ENCODE results near the gene POLR2E.

POLR2E gene

DNA sequence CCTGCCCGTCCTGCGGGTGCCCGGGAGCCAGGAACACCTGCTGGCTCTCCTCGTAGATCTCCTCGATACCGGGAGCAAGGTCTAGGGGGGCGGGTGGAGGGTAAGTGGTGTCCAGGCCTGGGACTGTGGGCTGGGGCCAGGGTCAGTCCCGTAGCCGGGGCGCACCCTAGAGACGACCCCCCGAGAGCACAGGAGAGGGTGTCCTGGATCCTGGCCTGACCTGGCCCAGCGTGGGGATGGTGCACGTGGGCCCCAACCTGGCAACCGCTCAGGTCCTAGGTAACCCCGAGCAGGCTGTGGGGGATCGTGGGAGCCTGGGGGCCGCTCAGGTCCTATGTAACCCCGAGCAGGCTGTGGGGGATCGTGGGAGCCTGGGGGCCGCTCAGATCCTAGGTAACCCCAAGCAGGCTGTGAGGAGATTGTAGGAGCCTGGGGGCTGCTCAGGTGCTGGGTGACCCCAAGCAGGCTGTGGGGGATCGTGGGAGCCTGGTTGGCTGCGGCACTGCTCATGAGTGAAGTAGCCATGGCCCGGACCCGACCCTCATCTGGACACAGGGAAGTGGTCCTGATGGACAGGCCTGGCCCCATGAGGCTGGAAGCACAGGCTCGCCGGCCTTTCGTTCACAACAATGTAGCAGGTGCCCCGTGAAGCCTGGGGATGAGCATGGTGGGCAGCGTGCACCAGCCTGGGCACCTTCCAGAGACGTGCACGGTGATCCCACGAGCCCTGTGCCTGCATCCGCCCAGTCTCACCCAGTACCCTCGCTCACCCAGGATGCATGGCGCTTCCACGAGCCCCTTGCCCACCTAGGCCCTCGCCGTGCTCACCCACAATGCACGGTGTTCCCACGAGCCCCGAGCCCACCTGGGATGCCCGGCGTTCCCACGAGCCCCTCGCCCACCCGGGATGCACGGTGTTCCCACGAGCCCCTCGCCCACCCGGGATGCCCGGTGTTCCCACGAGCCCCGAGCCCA is 14.8 kb upstream of the POLR2E start:
- DNase-seq = no peak

DNA sequence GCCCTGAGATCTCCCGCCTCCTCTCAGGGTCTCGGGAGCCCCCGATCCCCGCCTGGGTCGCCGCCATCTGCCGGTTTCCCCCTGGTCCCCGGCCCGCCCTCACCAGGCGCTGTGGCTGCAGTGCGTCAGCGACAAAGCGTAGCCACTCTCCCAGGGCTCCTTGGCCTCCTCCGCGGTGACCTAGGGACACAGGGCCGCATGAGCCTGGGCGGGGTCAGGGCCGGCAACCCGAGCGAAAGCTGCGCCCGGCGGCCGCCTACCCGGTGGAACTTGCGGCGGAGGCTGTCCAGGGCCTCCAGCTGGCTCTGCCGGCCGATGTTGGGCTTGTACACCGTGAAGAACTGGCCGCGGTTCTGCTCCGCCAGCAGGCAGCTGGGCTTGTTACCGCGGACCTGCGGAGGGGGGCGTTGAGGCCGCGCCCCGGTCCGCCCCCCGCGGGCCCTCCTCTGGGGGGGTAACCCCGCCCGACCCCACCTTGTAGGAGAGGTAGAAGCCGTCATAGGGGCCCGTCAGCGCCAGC is 13.9 kb upstream of the POLR2E start:
- no peak for DNase-seq

DNA sequence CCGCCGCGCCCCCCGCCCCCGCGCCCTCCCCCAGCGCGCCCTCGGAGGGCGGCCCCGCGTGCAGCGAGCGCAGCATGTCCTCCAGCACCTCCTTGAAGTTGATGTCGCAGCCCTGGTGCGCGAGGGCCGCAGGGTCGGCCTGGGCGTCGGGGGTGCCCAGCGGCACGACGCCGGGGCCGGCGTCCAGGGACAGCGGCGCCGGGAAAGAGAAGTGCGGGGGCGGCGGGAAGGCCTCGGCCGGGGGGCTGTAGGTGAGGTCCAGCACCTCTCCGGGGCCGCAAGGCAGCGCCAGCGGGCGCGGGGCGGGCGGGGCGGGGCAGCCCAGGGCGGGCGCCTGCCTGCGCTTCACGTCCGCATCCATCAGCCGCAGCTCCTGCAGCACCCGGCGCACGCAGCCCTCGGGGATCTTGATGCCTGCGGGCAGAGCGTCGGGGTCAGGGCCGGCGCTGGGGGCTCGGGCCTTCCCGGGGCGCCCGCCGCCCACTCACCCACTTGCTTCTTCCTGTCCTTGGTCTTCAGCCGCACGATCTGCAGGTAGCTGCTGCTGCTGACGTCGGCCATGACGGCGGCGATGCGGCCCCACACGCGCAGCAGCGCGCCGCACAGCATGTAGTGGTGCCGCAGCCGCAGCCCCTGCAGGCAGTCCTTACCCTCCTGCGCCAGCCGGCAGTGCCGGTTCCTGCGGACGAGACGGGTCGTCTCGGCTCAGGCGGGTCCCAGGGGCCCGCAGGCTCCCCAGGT is 13.3 kb upstream of the POLR2E start:
- DNase-seq = no peak

DNA sequence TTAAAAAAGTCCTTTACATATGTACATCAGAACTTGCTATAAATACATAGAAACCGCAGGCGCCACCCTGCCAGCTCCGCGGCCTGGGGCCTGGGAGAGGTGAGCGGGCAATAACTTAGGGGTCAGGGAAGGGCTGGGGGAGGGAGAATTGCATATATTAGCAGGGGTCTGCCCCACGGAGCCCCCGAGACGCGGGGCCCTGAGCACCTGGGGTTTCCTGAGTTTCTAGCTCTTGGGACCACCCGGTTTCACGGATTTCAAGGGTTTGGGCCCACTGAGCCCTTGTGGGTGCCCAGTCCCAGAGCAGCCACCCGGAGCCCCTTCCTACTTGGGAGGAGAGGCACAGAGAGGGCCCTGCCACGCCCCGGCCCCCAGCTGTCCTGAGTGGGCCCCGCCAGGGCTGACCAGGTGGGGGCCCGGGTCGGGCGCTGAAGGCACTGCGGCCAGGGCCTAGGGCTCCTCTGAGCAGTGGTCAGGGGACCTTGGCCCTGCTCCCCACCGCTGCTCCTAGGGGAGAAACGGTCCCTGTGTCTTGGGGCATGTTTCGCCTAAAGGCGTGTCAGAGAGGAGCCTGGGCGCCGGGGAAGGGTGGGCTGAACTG is 12.6 kb upstream of the POLR2E start:
- no peak for DNase-seq

DNA sequence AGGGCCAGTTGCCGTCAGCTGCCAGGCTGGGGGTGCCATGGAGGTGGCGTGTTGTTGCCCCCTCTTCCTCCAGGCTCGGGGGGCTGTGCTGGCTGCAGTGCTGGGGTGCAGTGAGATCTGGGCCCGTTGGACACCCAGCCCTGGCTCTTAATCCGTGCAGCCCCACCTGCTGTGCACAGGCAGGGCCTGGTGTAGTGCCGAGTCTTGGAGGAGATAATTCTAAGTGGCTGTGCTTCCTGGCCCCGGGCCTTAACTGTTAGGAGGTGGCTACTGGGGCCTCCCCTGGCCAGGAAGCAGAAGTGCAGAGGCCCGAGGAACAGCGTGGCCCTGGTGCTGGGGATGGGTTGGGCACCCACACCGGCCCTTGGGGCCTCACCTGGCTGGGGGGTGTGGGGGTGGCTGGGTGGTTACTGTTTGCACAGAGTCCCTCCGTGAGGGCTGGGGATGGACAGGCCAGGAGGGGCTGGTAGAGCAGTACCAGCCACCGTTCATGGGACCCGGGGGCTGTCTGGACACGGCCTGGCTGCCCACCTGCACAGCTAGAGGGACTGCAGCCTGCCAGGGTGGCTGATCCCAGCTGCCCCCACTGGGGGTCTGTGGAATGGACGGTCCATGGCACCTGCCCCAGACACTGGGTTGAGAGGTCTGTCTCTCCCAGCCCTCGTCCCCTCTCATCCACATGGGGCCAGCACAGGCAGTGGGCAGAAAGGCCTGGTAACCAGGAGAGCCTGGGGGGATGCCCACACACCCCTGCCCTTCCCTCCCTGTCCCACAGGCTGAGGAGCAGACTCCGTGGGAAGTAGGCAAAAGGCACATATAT is 11.9 kb upstream of the POLR2E start:
- no peak for DNase-seq

DNA sequence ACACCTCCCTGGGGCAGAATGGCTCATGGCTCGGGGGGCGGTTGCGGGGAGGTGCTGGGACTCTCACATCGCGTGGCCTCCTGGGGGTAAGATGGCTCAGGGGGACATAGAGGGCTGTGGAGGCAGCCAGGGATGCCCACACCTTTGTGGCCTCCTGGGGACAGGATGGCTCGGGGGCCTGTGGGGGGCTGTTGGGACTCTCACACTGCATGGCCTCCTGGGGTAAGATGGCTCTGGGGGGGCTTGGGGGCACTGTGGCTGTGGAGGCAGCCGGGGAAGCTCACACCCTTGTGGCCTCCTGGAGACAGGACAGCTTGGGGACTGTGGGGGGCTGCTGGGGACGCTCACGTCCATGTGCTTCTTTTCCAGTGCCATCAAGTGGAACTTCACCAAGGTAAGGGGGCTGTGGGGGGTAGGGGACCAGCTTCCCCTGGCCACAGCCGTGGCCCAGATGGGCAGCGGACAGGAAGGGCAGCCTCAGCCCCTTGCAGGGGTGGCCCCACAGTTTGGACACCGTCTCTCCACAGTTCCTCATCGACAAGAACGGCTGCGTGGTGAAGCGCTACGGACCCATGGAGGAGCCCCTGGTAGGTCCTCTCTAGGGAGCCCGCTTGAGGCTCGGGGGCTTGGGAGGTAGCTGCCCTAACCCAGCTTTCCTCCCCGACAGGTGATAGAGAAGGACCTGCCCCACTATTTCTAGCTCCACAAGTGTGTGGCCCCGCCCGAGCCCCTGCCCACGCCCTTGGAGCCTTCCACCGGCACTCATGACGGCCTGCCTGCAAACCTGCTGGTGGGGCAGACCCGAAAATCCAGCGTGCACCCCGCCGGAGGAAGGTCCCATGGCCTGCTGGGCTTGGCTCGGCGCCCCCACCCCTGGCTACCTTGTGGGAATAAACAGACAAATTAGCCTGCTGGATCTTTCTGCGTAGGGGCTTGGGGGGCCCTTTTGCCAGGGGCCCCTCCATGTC is 11.0 kb upstream of the POLR2E start:
- no peak for DNase-seq

DNA sequence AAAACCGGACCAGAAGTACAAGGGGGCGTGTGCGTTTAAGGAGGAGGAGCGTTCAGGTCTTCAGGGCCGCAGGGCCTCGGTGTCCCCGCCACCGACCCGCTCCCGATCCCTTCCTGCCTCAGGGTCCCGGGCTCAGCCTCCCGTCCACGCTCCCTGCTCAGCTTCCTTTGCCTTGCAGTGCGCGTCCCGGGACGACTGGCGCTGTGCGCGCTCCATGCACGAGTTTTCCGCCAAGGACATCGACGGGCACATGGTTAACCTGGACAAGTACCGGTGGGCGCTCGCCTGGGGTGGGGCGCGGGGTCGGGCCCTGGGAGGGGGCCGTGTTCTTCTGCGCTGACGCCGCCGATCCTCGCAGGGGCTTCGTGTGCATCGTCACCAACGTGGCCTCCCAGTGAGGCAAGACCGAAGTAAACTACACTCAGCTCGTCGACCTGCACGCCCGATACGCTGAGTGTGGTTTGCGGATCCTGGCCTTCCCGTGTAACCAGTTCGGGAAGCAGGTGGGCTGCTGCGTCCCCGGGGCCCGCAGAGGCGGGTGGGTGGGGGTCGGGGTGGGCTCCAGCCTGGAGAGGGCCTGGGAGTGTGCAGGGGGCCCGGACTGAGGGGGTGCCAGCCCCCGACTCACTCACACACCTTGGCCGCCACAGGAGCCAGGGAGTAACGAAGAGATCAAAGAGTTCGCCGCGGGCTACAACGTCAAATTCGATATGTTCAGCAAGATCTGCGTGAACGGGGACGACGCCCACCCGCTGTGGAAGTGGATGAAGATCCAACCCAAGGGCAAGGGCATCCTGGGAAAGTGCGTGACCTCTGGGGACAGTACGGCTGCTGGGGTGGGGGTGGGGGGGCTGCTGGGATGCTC is 10.1 kb upstream of the POLR2E start:
- no peak for DNase-seq

DNA sequence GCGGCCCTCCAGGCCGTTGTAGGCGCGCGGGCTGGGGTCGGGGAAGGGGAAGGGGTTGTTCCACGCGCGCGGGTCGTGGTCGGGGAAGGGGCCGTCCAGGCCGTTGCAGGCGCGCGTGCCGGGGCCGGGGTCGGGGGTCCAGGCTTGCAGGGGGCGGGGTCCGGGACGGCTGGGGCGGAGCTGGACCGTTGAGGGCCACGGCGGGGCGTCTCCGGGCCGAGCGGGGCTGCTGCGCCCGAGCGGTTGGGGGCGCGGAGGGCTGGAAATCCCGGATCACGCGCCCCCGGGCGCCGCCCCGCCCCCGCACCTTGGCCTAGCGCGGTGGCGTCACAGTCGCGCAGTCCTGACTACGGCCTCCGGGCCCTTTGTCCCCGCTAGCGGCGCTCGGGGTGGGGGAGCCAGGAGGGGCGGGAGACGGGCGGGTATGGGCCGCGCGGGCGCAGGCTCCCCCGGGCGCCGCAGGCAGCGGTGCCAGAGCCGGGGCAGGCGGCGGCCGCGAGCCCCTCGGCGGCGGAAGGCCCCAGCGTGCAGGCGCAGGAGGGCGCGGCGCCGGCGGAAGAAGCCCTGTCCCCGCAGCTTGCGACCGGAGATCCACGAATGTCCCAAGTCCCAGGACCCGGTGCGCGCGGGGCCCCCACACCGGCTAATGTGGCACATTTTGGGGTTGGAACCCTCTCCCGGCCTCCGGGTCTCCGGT is 9.3 kb upstream of the POLR2E start:
- peak; percentile 80 for DNase-seq

DNA sequence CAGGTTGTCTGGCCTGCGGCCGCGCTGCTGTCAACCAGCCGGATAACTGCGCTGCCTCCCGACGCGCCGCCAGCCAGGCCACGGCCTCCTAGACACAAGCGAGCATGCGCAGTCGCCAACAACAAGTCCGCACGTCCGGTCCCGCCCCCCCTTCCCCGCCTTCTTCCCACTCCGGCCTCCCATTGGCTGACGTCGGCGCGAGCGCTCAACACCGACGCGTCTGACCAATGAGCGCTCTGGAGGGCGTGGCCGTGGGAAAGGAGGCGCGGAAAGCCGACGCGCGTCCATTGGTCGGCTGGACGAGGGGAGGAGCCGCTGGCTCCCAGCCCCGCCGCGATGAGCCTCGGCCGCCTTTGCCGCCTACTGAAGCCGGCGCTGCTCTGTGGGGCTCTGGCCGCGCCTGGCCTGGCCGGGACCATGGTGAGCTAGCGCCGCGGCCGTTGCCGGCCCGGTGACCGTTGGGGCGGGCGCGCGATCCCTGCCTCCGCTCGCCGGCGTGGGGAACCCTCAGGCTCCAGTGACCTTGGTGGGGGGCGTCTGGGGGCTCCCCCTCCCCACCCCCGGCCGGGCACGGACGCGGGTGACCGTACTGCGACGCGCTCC is 8.6 kb upstream of the POLR2E start, which contains the start of gene GPX4:
GPX4 (plus strand) TSS at position 287 of the 603 bp plus-strand sequence; CDS start at position 337, 50 bp downstream.
- DNase-seq = peak; percentile 99

DNA sequence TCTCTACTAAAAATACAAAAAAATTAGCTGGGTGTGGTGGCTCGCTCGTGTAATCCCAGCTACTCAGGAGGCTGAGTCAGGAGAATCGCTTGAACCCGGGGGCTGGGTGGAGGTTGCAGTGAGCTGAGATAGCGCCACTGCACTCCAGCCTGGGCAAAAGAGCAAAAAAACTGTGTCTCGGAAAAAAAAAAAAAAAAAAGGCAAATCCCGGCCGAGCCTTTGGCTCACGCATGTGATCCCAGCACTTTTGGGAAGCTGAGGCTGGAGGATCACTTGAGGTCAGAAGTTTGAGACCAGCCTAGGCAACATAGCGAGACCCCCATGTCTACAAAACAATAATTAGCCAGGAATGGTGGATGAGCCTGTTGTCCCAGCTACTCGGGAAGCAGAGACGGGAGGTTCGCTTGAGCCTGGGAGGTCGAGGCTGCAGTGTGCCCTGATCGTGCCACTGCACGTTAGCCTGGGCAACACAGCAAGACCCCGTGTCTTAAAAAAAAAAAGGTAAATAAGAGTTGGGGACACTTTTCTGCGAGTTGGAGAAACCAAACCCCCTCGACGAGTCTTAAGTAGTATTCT is 8.0 kb upstream of the POLR2E start:
- no peak for DNase-seq

DNA sequence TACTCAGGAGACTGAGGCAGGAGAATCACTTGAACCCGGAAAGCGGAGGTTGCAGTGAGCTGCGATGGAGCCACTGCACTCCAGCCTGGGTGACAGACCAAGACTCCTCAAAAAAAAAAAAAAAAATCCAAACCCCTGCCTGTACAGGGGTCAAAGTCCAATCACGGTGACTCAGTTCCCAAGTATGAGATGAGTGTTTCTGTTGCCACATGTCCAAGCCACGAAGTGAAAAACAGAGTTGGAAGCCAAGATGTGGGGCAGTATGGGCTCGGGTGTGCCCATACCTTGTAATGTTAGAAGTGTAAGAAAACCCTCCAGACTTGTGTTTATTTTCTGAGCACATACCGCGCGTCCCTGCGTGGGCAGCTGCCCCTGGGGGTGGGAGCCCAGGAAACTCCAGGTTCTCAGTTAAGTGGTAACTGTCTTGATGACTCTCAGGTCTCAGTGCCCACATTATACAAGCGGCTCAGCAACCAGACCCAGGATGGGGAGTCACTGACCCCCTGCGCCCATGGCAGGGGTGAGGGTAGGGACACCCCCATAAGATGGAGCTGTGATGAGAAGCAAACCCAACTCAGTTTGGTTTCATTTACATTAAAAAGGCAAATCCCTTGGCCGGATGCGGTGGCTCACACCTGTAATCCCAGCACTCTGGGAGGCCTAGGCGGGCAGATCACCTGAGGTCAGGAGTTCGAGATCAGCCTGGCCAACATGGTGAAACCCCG is 7.4 kb upstream of the POLR2E start:
- DNase-seq = peak; percentile 52

DNA sequence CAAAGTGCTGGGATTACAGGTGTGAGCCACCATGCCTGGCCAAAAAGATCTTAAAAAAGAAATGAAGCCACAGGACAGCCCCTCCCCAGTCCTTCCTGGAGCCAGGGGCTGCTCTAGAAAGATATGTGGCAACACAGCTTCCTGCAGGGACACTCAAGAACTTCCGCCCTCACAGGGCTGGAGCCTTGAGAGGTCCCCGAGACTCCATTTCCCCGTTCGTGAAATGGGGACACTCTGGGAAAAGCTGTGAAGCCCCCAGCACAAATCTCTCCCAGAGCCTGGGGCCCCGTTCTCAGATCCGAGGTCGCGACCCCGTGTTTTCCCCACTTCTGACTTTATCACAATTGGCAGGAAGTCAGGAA is 6.1 kb upstream of the POLR2E start:
- no peak for DNase-seq

DNA sequence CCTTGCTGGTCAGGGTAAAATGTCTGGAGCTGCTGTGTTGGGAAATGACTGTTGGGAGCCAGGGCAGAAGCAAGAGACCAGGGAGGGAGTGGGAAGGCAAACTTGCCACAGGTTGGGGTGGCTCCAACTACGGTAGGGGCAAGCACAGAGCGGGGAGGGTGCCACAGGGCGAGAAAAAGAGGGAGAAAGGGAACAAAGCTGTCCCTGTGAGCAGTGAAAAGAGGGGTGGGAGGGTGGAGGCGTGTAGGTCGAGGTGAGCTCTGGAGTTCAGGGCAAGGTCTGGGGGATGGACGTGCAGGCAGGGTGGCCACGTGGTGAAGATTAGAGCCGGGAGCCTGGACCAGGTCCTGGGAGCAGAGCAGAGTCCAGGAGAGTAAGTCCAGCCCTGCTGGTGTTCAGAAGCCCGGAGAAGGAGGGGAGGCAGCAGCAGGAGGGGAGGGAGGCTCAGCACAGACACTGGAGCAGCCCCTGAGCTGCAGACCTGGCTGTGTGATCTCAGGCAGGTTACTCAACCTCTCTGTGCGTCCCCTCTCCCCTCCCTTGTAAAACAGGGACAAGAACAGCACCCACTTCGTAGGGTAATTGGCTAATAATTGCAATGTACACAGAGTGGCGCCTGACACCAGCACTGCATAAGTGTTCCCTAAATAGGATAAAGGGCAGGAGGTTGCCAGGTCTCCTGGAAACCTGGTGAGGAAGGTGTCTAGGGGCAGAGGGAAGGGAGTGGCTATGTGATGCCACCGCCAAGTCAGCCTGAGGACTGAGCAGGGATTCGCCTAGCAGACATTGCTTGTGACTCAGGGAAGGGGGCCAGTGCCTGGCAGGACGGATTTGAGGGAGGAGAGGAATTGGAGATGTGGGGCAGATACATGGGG is 3.2 kb upstream of the POLR2E start:
- DNase-seq = no peak

DNA sequence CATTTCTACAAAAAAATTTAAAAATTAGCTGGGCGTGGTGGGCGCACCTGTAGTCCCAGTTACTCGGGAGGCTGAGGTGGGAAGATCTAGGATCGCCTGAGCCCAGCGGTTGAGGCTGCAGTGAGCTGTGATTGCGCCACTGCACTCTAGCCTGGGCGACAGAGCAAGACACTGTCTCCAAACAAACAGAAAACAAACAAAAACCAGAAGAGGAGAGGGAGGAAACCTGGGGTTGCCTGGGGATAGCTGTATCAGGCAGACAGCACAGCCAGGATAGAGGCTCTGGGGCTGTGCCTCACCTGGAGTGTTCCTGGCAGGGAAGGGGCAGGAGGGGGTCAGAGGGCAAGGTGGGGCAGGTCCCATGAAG is 2.6 kb upstream of the POLR2E start:
- no peak for DNase-seq

DNA sequence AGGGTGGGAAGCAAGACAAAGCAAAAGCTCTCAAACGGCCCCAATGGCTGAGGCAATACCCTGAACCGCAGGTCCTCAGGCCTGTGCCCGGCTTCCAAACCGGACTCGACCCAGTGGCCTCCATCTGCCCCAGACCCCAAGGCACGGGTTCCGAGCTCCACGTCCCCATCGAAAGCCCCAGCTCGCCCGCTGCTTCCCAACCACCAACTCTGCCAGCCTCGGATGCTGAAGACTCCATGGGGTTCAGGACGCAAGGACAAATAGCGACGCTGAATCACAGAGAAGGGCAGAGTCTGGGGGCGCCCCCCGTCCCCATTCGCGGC is 559 bp downstream of the POLR2E start:
- no peak for DNase-seq

DNA sequence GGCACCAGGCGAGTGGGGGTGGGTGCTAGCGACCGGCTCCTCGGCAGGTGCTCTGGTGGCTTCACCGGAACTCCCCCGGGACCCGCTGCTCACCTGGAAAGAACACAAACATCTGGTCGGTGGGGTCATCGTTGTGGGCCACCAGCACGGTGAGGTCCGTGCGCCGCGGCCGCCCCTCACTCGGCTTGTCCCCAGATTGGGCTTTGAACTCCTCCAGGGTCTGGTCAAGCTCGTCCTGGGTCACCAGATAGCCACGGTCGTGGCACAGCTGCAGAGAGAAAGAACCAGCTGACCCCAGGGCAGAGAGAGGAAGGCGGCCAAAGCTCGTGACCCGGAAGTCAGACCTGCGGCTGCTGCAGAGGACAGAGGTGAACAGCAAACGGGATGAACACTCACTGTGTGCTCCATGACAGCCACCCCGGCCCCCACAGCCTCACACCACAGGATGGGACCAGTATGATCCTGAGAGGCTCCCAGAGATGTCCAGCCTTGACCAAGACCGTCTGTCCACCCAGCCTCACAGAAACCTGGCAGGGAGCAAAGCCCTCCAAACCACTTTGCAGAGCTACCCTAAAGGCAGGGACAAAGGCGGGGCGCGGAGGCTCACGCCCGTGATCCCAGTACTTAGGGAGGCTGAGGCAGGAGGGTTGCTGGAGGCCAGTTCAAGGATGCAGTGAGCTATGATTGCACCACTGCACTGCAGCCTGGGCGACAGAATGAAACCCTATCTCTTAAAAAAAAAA is 1.2 kb downstream of the POLR2E start:
- DNase-seq = no peak

DNA sequence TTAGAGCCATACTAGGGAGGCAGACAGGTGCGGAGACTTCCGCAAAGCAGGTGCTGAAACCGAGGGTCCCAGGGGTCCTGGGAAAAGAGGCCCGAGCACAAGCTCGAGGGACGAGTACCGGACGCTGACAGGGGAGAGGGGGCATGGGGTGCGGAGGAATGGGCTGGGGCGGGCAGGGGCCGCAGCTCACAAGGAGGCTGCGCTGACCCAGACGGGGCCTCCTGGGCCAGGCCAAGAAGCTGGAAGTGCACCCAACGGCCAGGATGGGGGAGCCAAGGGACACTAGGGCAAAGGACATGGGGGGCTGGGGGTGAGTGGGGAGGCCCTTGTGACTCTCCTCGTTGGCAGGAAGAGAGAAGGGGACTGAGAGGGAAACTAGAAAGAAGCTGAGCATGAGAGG is 1.8 kb downstream of the POLR2E start:
- no peak for DNase-seq
